ENCODE results near the gene SNAPC4. TPM values are rescaled to one million over a fixed set of nuclear protein-coding genes. Genes with fewer than 3 reads are reported as not detected.

SNAPC4 gene
- total and polyA plus RNA-seq, 9 of the 15 experiments (the other 6 are each of a cell fraction or from before 2014, with no cell fraction given) = 0.21 to 21.8 (median 8.8) TPM

GRCh38 chr9:136437430-136437829 lies 37.5 kb upstream of the SNAPC4 start:
- DNase-seq (ENCODE audit: extremely low read depth in 1 of 4, low spot score in 3 of 4) (peak in 1 of 4 experiments; percentile 33), FAIRE-seq (no peak), ATAC-seq (no peak)
- peaks cover 14% of the 10 kb centered on the region for H3K9me1 ChIP-seq (ENCODE audit: control insufficient read depth, insufficient read depth, low read length)
- in situ Hi-C loops (cut with MboI) = no loop called here
- ChIA-PET CTCF (ENCODE audit: low intra/inter-chr PET ratio) (no interaction called here), POLR2A (interaction anchor here (5.6 kb wide), 1 partner anchor 14 kb away, joined by 33 read pairs; no protein-coding TSS in a partner anchor)
- TF ChIP-seq RBFOX2 (IDR thresholded peaks at IDR 0.05; ENCODE audit: low read depth, low read length) (peak; percentile 40; the same call in 1 of the 2 replicates), KLF10 (CRISPR knock-in tag; IDR thresholded peaks at IDR 0.05) (no peak), E2F6 (IDR thresholded peaks at IDR 0.05; ENCODE audit: borderline replicate concordance in 1 of 2, extremely low read depth in 1 of 2, insufficient read depth in 1 of 2, insufficient read length in 1 of 2, low read depth in 1 of 2, low read length in 1 of 2, poor library complexity in 1 of 2, severe bottlenecking in 1 of 2) (peak in 1 of 2 experiments; percentile 35)
- peaks cover 49% of the 10 kb centered on the region for H3K79me2 ChIP-seq (ENCODE audit: control insufficient read depth, insufficient read depth, low read length)
- peak overlapping the region; percentile 33; the same call in 1 of the 3 replicates for H3K27ac ChIP-seq (ENCODE audit: extremely low read depth, low read depth, low read length)
- H3K4me1 ChIP-seq (replicated peaks in 1 of 2; ENCODE audit: control insufficient read depth in 2 of 2, insufficient read depth in 2 of 2, low read length in 2 of 2) = peaks cover 21 to 64% of the 10 kb centered on the region in 2 experiments
- peak overlapping the region; percentile 58 for H3K4me2 ChIP-seq (ENCODE audit: insufficient read depth, low read length)
- H4K20me1 ChIP-seq (replicated peaks; ENCODE audit: control insufficient read depth, insufficient read depth, low read length) = peaks cover 28% of the 10 kb centered on the region; the same call in 1 of the 2 replicates
- BruUV-seq (replicated peaks) = no TSS peak
- H3K36me3 ChIP-seq (ENCODE audit: control insufficient read depth, insufficient read depth, low read length) = peaks cover 56% of the 10 kb centered on the region; the same call in 2 of the 3 replicates
- peak overlapping the region; percentile 14 to 98; a peak in 3 of 4 replicates for H3K9ac ChIP-seq (ENCODE audit: insufficient read depth in 1 of 2, low read depth in 2 of 2, low read length in 2 of 2)
- H2AFZ ChIP-seq (ENCODE audit: low read depth, low read length) = no peak overlapping the region
- no peaks in the 10 kb centered on the region for H3K27me3 ChIP-seq (ENCODE audit: control insufficient read depth in 2 of 2, insufficient read depth in 2 of 2, low read length in 2 of 2)
- H3K4me3 ChIP-seq = peak overlapping the region; percentile 92
- intact Hi-C loops (cut with micrococcal nuclease) = no loop called here
- 43% methylated on average over 4 of the region's 8 CpGs for WGBS (ENCODE audit: insufficient coverage, low coverage, missing lambda C conversion rate)
- no peaks in the 10 kb centered on the region for H3K9me3 ChIP-seq (replicated peaks; ENCODE audit: control insufficient read depth, insufficient read depth, low read depth, low read length)
